Measurements from ENCODE around the gene KCTD7.
"Not testable (repeated sequence)": the region's sequence is repeated elsewhere in the genome, so short reads cannot be mapped to it uniquely, and the experiment has no call there.

Gene KCTD7

DNA sequence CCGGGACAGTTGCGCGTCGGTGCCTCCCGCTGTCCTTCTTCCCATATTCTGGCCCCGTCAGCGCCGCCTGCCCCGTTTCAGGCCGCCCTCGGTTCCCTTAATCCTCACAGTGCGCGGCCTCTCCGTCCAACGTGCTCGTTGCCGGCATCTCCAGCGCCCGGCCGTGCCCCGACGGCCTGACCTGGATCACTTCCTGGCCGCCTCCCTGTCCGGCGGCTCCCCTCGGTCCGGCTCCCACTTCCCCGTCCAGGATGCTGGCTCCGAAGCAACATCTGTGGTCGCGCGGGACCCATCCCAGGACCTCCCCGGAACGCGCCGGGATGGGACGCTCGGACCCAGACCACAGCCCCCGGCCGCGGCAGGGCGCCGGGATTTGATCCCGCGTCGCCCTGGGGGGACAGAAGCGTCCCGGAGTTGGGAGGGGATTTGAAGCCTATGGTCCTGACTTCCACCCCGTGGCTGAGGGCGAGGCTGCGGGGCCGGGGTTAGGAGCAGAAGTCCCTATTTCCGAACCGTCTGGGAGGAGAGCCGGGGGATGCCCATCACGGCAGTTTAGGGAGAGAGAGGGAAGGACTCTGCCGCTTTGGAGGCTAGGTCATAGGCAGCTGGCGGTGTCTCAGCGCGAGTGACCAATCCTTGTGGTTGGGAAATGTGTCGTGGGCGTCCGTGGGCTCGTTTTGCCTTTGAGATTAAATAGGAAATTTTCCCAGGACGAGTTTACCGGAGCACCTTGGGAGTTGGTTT lies 53.8 kb downstream of the KCTD7 start:
- no peak for DNase-seq (ENCODE audit: low spot score)

GRCh38 chr7:66683094-66683769 lies 54.6 kb downstream of the KCTD7 start:
- not testable (repeated sequence) for DNase-seq (ENCODE audit: low spot score)

GRCh38 chr7:66683770-66684123 lies 55.1 kb downstream of the KCTD7 start:
- DNase-seq (ENCODE audit: low spot score), result no peak

GRCh38 chr7:66685663-66686062 lies 57.0 kb downstream of the KCTD7 start:
- DNase-seq (ENCODE audit: low spot score), result not testable (repeated sequence)

DNA sequence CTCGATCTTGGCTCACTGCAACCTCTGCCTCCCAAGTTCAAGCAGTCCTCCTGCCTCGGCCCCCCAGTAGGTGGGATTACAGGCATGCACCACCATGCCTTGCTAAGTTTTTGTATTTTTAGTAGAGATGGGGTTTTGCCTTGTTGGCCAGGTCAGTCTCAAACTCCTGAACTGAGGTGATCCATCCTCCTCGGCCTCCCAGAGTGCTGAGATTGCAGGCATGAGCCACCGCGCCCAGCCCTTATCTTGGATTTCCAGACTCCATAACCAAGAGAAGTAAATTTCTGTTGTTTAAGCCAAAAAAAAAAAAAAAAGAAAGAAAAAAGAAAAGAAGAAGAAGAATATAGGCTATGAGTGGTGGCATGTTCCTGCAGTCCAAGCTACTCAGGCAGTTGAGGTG lies 58.5 kb downstream of the KCTD7 start:
- DNase-seq (ENCODE audit: low spot score), result no peak

GRCh38 chr7:66687672-66688071 lies 59.0 kb downstream of the KCTD7 start:
- DNase-seq (ENCODE audit: low spot score), result not testable (repeated sequence)

GRCh38 chr7:66689081-66689480 lies 60.4 kb downstream of the KCTD7 start:
- DNase-seq (ENCODE audit: low spot score), result no peak

- no peak for DNase-seq (ENCODE audit: low spot score)
Observed at GRCh38 chr7:66693331-66693730, 64.7 kb downstream of the KCTD7 start.

All from CD4-positive, alpha-beta T cell treated with Interleukin-15 for 4 hours (primary cell).